LoVo (cell line): ENCODE data around the gene IGDCC3.

Experiments
- DNase-seq: peaks from one replicate; pipeline ENCODE4 v3.0.0-alpha.2; 2016; ENCODE audit warnings: low spot score

The IGDCC3 gene

GRCh38 chr15:65388306-65389080, 10.7 kb upstream of the IGDCC3 start:
- DNase-seq = no peak

GRCh38 chr15:65386886-65387285, 9.1 kb upstream of the IGDCC3 start:
- DNase-seq = no peak

- no peak for DNase-seq
Measured at GRCh38 chr15:65386376-65386775, 8.6 kb upstream of the IGDCC3 start.

- no peak for DNase-seq
Measured at GRCh38 chr15:65385870-65386258, 8.1 kb upstream of the IGDCC3 start.

GRCh38 chr15:65384895-65385869, 7.4 kb upstream of the IGDCC3 start:
- DNase-seq = peak; percentile 90

GRCh38 chr15:65384505-65384894, 6.7 kb upstream of the IGDCC3 start:
- DNase-seq = no peak

GRCh38 chr15:65383991-65384390, 6.2 kb upstream of the IGDCC3 start:
- DNase-seq = no peak

- DNase-seq = no peak
Measured at GRCh38 chr15:65383456-65383855, 5.7 kb upstream of the IGDCC3 start.

- no peak for DNase-seq
Measured at GRCh38 chr15:65382921-65383320, 5.1 kb upstream of the IGDCC3 start.

GRCh38 chr15:65382146-65382491, 4.3 kb upstream of the IGDCC3 start:
- no peak for DNase-seq

- DNase-seq = no peak
Measured at GRCh38 chr15:65381445-65382145, 3.8 kb upstream of the IGDCC3 start.

GRCh38 chr15:65379986-65380385, 2.2 kb upstream of the IGDCC3 start:
- no peak for DNase-seq

GRCh38 chr15:65377105-65377975, 462 bp downstream of the IGDCC3 start:
- DNase-seq = no peak

- DNase-seq = no peak
Measured at GRCh38 chr15:65376767-65377104, 1.1 kb downstream of the IGDCC3 start.

- DNase-seq = no peak
Measured at GRCh38 chr15:65375871-65376607, 1.8 kb downstream of the IGDCC3 start.

GRCh38 chr15:65374821-65375401, 2.9 kb downstream of the IGDCC3 start:
- no peak for DNase-seq

GRCh38 chr15:65374334-65374733, 3.5 kb downstream of the IGDCC3 start:
- no peak for DNase-seq

GRCh38 chr15:65373163-65373651, 4.6 kb downstream of the IGDCC3 start:
- no peak for DNase-seq

- no peak for DNase-seq
Measured at GRCh38 chr15:65372787-65373067, 5.1 kb downstream of the IGDCC3 start.

- DNase-seq = no peak
Measured at GRCh38 chr15:65371976-65372786, 5.6 kb downstream of the IGDCC3 start.
